ENCODE results near the gene DACH1. TPM values are rescaled to one million over a fixed set of nuclear protein-coding genes. Genes with fewer than 3 reads are reported as not detected.
"Not testable (repeated sequence)": the region's sequence is repeated elsewhere in the genome, so short reads cannot be mapped to it uniquely, and the experiment has no call there.

The DACH1 gene
- total RNA-seq, 2 experiments from 2014 or later, result not detected

- Mint-ChIP-seq H3K9me3 (no peaks in the 10 kb centered on the region), H3K36me3 (no peaks in the 10 kb centered on the region), H3K27me3 (no peaks in the 10 kb centered on the region), H3K27ac (no peak overlapping the region), H3K4me3 (no peak overlapping the region), H3K4me1 (ENCODE audit: low read depth) (no peaks in the 10 kb centered on the region)
- intact Hi-C loops (cut with micrococcal nuclease), result no loop called here
- POLR2A ChIA-PET, result no interaction called here
- CTCF ChIA-PET, result no interaction called here
- DNase-seq, result no peak
Observed at GRCh38 chr13:71842003-71842402, 25.0 kb downstream of the DACH1 start.

DNA sequence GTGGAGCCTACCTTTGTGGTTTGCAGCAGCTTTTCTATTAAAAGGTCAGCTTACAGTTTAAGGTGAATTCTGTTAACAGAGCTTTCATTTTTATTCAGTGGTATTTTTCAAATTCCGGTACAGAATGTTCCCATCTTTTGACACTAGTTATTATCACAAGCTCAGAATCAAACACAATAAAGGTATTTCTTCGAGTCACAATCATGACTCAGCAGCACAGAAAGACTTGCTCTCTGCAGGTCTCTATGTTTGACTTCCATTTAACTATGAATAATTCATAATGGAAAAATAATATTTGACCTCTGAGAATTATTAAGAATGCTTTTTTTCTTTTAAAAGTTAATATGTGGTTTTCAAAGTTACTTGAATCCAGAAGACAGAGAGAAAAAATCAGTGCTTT lies 28.2 kb downstream of the DACH1 start:
- Mint-ChIP-seq H3K4me3 (no peak overlapping the region), H3K36me3 (no peaks in the 10 kb centered on the region), H3K27ac (no peak overlapping the region), H3K27me3 (no peaks in the 10 kb centered on the region), H3K9me3 (peaks cover 2% of the 10 kb centered on the region), H3K4me1 (ENCODE audit: low read depth) (no peaks in the 10 kb centered on the region)
- intact Hi-C loops (cut with micrococcal nuclease), result no loop called here
- CTCF ChIA-PET, result no interaction called here
- POLR2A ChIA-PET, result no interaction called here
- DNase-seq, result no peak

DNA sequence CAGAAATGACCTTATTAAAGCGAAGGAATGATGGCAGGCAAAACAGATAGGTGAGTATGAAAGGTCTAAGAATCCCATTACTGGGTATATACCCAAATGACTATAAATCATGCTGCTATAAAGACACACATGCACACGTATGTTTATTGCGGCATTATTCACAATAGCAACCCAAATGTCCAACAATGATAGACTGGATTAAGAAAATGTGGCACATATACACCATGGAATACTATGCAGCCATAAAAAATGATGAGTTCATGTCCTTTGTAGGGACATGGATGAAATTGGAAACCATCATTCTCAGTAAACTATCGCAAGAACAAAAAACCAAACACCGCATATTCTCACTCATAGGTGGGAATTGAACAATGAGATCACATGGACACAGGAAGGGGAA lies 29.4 kb downstream of the DACH1 start:
- H3K27ac Mint-ChIP-seq; H3K27me3 Mint-ChIP-seq; H3K4me1 Mint-ChIP-seq (ENCODE audit: low read depth); H3K4me3 Mint-ChIP-seq; DNase-seq; POLR2A ChIA-PET; CTCF ChIA-PET; intact Hi-C loops (cut with micrococcal nuclease); H3K9me3 Mint-ChIP-seq; H3K36me3 Mint-ChIP-seq: not testable (repeated sequence)

- no peaks in the 10 kb centered on the region for H3K36me3 Mint-ChIP-seq
- H3K4me1 Mint-ChIP-seq (ENCODE audit: low read depth), result no peaks in the 10 kb centered on the region
- no peak overlapping the region for H3K4me3 Mint-ChIP-seq
- intact Hi-C loops (cut with micrococcal nuclease), result no loop called here
- POLR2A ChIA-PET, result no interaction called here
- CTCF ChIA-PET, result no interaction called here
- peaks cover 2% of the 10 kb centered on the region for H3K9me3 Mint-ChIP-seq
- no peaks in the 10 kb centered on the region for H3K27me3 Mint-ChIP-seq
- H3K27ac Mint-ChIP-seq, result no peak overlapping the region
- DNase-seq, result no peak
Observed at GRCh38 chr13:71831716-71832115, 35.3 kb downstream of the DACH1 start.

- H3K4me1 Mint-ChIP-seq (ENCODE audit: low read depth), result no peaks in the 10 kb centered on the region
- H3K4me3 Mint-ChIP-seq, result no peak overlapping the region
- CTCF ChIA-PET, result no interaction called here
- no peaks in the 10 kb centered on the region for H3K36me3 Mint-ChIP-seq
- peaks cover 2% of the 10 kb centered on the region for H3K9me3 Mint-ChIP-seq
- POLR2A ChIA-PET, result no interaction called here
- DNase-seq, result no peak
- intact Hi-C loops (cut with micrococcal nuclease), result no loop called here
- H3K27me3 Mint-ChIP-seq, result no peaks in the 10 kb centered on the region
- no peak overlapping the region for H3K27ac Mint-ChIP-seq
Observed at GRCh38 chr13:71830736-71831135, 36.3 kb downstream of the DACH1 start.

DNA sequence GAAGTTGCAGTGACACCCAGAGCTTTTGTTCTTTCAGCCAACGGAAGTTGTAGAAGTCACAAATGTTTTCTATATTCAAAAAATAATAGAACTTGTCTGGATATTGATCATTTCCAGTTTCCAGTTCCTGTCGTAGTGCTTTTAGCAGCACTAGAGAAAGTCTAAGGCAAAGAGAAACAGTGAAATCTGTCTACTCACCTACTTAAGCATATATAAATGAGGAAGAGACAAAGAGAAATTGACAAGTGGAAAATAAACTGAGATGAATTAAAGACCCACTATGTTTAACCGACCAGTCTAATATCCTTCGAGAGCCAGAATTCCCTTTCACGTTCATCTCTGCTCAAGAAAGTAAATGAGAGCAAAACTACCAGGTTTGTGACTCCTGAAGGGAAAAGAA lies 36.7 kb downstream of the DACH1 start:
- intact Hi-C loops (cut with micrococcal nuclease), result no loop called here
- Mint-ChIP-seq H3K27me3 (no peaks in the 10 kb centered on the region), H3K9me3 (peaks cover 2% of the 10 kb centered on the region), H3K36me3 (no peaks in the 10 kb centered on the region), H3K4me1 (ENCODE audit: low read depth) (no peaks in the 10 kb centered on the region), H3K4me3 (no peak overlapping the region), H3K27ac (no peak overlapping the region)
- no peak for DNase-seq
- ChIA-PET CTCF (no interaction called here), POLR2A (no interaction called here)

GRCh38 chr13:71829547-71829946 lies 37.5 kb downstream of the DACH1 start:
- Mint-ChIP-seq H3K27me3 (no peaks in the 10 kb centered on the region), H3K4me3 (no peak overlapping the region), H3K36me3 (no peaks in the 10 kb centered on the region), H3K4me1 (ENCODE audit: low read depth) (no peaks in the 10 kb centered on the region), H3K9me3 (peaks cover 2% of the 10 kb centered on the region), H3K27ac (no peak overlapping the region)
- ChIA-PET CTCF (no interaction called here), POLR2A (no interaction called here)
- DNase-seq, result no peak
- intact Hi-C loops (cut with micrococcal nuclease), result no loop called here

DNA sequence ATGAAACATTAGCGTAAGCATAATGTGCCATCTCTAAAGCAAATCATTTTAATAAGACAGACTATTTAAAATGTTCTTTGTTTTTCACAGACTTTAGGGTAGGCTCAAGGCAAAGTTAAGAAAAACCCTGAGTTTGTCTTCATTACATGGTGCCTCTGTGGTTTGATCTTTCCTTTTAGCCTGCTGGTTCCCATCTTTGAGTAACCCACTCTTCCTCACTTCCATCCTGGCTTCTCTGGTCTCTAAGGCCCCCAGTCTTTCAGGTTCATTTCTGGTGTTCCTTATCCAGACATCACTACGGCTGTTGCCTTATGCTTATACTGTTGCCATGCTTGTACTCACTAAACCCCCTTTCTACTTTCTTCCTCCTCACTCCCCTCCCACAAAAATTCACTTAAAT lies 38.4 kb downstream of the DACH1 start:
- H3K9me3 Mint-ChIP-seq, result no peaks in the 10 kb centered on the region
- no peak overlapping the region for H3K4me3 Mint-ChIP-seq
- CTCF ChIA-PET, result no interaction called here
- intact Hi-C loops (cut with micrococcal nuclease), result no loop called here
- H3K4me1 Mint-ChIP-seq (ENCODE audit: low read depth), result no peaks in the 10 kb centered on the region
- H3K27ac Mint-ChIP-seq, result no peak overlapping the region
- POLR2A ChIA-PET, result no interaction called here
- no peaks in the 10 kb centered on the region for H3K36me3 Mint-ChIP-seq
- no peak for DNase-seq
- H3K27me3 Mint-ChIP-seq, result no peaks in the 10 kb centered on the region

DNA sequence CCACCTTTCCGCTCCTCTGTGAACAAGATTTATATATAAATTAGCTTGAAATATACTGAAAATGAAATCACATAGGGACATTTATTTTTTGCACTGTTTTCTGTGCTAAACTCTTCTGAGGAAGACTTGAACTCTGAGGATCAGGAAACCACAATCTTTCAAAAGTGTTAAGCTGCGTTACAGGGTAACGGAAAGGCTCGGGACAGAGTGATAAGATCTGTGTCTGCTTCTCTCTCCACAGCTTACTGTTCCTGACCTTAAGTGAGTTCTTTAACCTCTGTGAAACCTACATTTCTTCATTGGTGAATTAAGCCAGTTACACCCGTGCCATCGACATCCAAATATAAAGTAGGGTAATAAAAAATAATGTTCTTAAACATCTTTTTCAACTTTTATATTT lies 38.9 kb downstream of the DACH1 start:
- intact Hi-C loops (cut with micrococcal nuclease), result no loop called here

DNA sequence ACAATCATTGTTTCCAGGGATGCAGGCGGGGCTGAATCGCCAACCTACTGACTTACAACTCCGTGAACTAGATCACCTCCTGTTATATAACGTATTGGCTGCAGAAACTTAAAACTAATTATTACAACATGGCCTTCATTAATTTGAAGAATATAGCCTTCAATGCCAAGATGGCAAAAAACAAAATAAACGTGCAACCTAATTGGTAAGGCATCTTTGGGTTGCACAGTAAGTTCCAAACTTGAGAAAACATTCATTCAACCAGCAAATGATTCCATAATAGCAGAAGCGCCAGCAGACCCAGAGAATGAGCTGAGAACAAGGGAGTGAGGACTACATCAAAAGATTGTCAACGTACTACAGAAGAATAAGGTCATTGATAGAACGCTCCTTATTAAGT lies 39.8 kb downstream of the DACH1 start:
- Mint-ChIP-seq H3K27me3 (no peaks in the 10 kb centered on the region), H3K9me3 (no peaks in the 10 kb centered on the region), H3K36me3 (no peaks in the 10 kb centered on the region), H3K4me1 (ENCODE audit: low read depth) (no peaks in the 10 kb centered on the region), H3K4me3 (no peak overlapping the region), H3K27ac (no peak overlapping the region)
- no peak for DNase-seq
- ChIA-PET CTCF (no interaction called here), POLR2A (no interaction called here)
- intact Hi-C loops (cut with micrococcal nuclease), result no loop called here

More for the DNA sequence above, 38.9 kb downstream of the DACH1 start:
- Mint-ChIP-seq H3K27me3 (no peaks in the 10 kb centered on the region), H3K4me1 (ENCODE audit: low read depth) (no peaks in the 10 kb centered on the region), H3K36me3 (no peaks in the 10 kb centered on the region), H3K4me3 (no peak overlapping the region), H3K9me3 (no peaks in the 10 kb centered on the region), H3K27ac (no peak overlapping the region)
- no peak for DNase-seq
- CTCF ChIA-PET, result interaction anchor here (0.5 kb wide), 1 partner anchor 143 kb away, joined by 3 read pairs; no protein-coding TSS in a partner anchor
- POLR2A ChIA-PET, result no interaction called here

DNA sequence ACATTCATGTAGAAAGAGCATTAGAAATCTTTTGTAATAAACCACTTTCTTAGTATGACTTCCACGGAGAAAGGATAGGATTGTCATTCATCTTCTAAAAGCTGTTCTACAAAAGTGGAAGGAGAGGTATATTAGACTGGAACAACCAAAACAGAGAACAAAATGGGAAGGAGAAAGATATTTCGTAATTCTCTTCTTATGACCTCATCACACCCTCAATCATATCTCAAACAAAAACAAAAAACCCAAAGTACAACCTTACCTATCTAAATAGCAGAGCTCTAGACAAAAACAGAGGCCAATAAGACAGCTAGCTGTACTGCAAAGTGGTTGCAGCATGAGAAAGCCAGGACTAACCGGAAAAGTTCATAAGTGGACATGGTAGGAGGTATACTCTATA lies 46.3 kb downstream of the DACH1 start:
- POLR2A ChIA-PET, result no interaction called here
- no peak overlapping the region for H3K4me3 Mint-ChIP-seq
- H3K36me3 Mint-ChIP-seq, result no peaks in the 10 kb centered on the region
- CTCF ChIA-PET, result no interaction called here
- DNase-seq, result no peak
- H3K27ac Mint-ChIP-seq, result no peak overlapping the region
- no peaks in the 10 kb centered on the region for H3K27me3 Mint-ChIP-seq
- no peaks in the 10 kb centered on the region for H3K9me3 Mint-ChIP-seq
- intact Hi-C loops (cut with micrococcal nuclease), result no loop called here
- H3K4me1 Mint-ChIP-seq (ENCODE audit: low read depth), result no peaks in the 10 kb centered on the region

GRCh38 chr13:71817335-71817734 lies 49.7 kb downstream of the DACH1 start:
- H3K36me3 Mint-ChIP-seq, result no peaks in the 10 kb centered on the region
- CTCF ChIA-PET, result no interaction called here
- H3K4me1 Mint-ChIP-seq (ENCODE audit: low read depth), result no peaks in the 10 kb centered on the region
- no peak for DNase-seq
- H3K9me3 Mint-ChIP-seq, result no peaks in the 10 kb centered on the region
- no peak overlapping the region for H3K27ac Mint-ChIP-seq
- POLR2A ChIA-PET, result no interaction called here
- intact Hi-C loops (cut with micrococcal nuclease), result no loop called here
- H3K27me3 Mint-ChIP-seq, result no peaks in the 10 kb centered on the region
- no peak overlapping the region for H3K4me3 Mint-ChIP-seq

- H3K4me3 Mint-ChIP-seq, result no peak overlapping the region
- ChIA-PET POLR2A (no interaction called here), CTCF (no interaction called here)
- H3K36me3 Mint-ChIP-seq, result no peaks in the 10 kb centered on the region
- intact Hi-C loops (cut with micrococcal nuclease), result no loop called here
- no peak for DNase-seq
- H3K4me1 Mint-ChIP-seq (ENCODE audit: low read depth), result no peaks in the 10 kb centered on the region
- H3K27ac Mint-ChIP-seq, result no peak overlapping the region
- H3K27me3 Mint-ChIP-seq, result no peaks in the 10 kb centered on the region
- no peaks in the 10 kb centered on the region for H3K9me3 Mint-ChIP-seq
Observed at GRCh38 chr13:71814806-71815360, 52.1 kb downstream of the DACH1 start.

DNA sequence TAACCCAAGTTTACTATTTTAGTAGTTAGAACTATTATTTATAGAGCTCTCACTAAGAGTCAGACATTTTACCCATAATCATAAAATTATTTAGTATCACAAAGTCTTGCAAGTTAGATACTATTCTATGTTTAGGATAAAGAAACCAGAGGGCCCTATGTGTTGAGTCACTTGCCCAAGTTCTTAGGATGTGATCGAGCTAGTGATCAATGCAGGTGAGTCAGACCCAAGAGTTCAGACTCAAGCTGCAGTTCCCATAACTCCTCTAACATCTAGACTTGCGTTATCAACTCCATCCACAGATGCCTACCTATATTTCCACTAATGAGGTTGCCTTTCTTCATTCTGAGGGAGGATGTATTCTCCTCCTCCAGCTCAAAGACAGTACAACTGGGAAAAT lies 53.8 kb downstream of the DACH1 start:
- DNase-seq, result no peak
- intact Hi-C loops (cut with micrococcal nuclease), result no loop called here
- Mint-ChIP-seq H3K27me3 (no peaks in the 10 kb centered on the region), H3K27ac (no peak overlapping the region), H3K36me3 (no peaks in the 10 kb centered on the region), H3K9me3 (no peaks in the 10 kb centered on the region), H3K4me3 (no peak overlapping the region), H3K4me1 (ENCODE audit: low read depth) (no peaks in the 10 kb centered on the region)
- ChIA-PET CTCF (no interaction called here), POLR2A (no interaction called here)
